Progenitor cell of endocrine pancreas (in vitro differentiated cells): ENCODE results near the gene ESYT2. TPM values are rescaled to one million over a fixed set of nuclear protein-coding genes. Genes with fewer than 3 reads are reported as not detected.
"Not testable (repeated sequence)": the region's sequence is repeated elsewhere in the genome, so short reads cannot be mapped to it uniquely, and the experiment has no call there.

ENCODE experiments used
- DNase-seq: peaks from one replicate; pipeline ENCODE4 v3.0.0; 2021; ENCODE audit warnings: low spot score; ENCODE audit not compliant: unreplicated experiment
- H3K27ac Mint-ChIP-seq: 2 replicates; pipeline ENCODE4 v1.8.0; 2021; ENCODE audit warnings: mild to moderate bottlenecking, moderate library complexity, mixed read lengths
- H3K27me3 Mint-ChIP-seq: 2 replicates; pipeline ENCODE4 v1.8.0; 2021; ENCODE audit warnings: mixed read lengths
- H3K36me3 Mint-ChIP-seq: 2 replicates; pipeline ENCODE4 v1.8.0; 2022; ENCODE audit warnings: mixed read lengths; ENCODE audit not compliant: insufficient read depth
- H3K4me1 Mint-ChIP-seq: 2 replicates; pipeline ENCODE4 v1.8.0; 2021; ENCODE audit warnings: low read depth, mixed read lengths
- H3K4me3 Mint-ChIP-seq: 2 replicates; pipeline ENCODE4 v1.8.0; 2021; ENCODE audit warnings: low read depth, mild to moderate bottlenecking, moderate library complexity, mixed read lengths
- H3K9me3 Mint-ChIP-seq: 2 replicates; pipeline ENCODE4 v1.8.0; 2021; ENCODE audit warnings: low read depth, mixed read lengths
- CTCF ChIP-seq: fragments of 200-600 bp; sonication (generic); IDR thresholded peaks from one replicate; pipeline ENCODE4 v1.5.0; 2021; ENCODE audit warnings: antibody characterized with exemption, mild to moderate bottlenecking; ENCODE audit not compliant: unreplicated experiment
- long read RNA-seq: library from polyadenylated mRNA; unstranded; transcript quantifications from one replicate; pipeline ENCODE4 v2.0.0, GENCODE V29; 2020
- total RNA-seq: library from RNA; stranded (reverse); gene quantifications from 2 replicates; pipeline ENCODE4 v1.2.1, GENCODE V29; 2021

The ESYT2 gene
- 29.4 and 30.0 TPM in 2 replicates for total RNA-seq
- long read RNA-seq, full-length matches to known transcripts = 3 of 11 reads
- long read RNA-seq, partial matches to known transcripts = 5 of 11 reads
- long read RNA-seq, other reads (novel, unspliced or antisense) = 3 of 11 reads

- Mint-ChIP-seq H3K4me1 (peaks cover 23% of the 10 kb centered on the region), H3K27me3 (peaks cover 5% of the 10 kb centered on the region), H3K9me3 (no peaks in the 10 kb centered on the region), H3K36me3 (peaks cover 2% of the 10 kb centered on the region), H3K27ac (peak within 1 kb of the TSS; percentile 98), H3K4me3 (peak within 1 kb of the TSS; percentile 89)
- TF ChIP-seq CTCF = peak; percentile 32
- peak; percentile 93 for DNase-seq
These were observed at the start of gene ESYT2 for GRCh38 chr7:158829342-158830210. Gene ESYT2 (minus strand): TSS chr7:158829509. CDS start chr7:158829418, 91 bp downstream.

GRCh38 chr7:158878151-158879079 lies 49.1 kb upstream of the ESYT2 start:
- not testable (repeated sequence) for H3K27me3 Mint-ChIP-seq, H3K4me3 Mint-ChIP-seq, H3K9me3 Mint-ChIP-seq, H3K4me1 Mint-ChIP-seq, H3K27ac Mint-ChIP-seq, DNase-seq
- H3K36me3 Mint-ChIP-seq = peaks cover 26% of the 10 kb centered on the region

- Mint-ChIP-seq H3K4me1 (no peaks in the 10 kb centered on the region), H3K36me3 (peaks cover 25% of the 10 kb centered on the region), H3K27ac (no peak overlapping the region), H3K9me3 (no peaks in the 10 kb centered on the region), H3K4me3 (no peak overlapping the region), H3K27me3 (no peaks in the 10 kb centered on the region)
- no peak for TF ChIP-seq CTCF
- DNase-seq = no peak
These were observed 47.7 kb upstream of the ESYT2 start for GRCh38 chr7:158876984-158877383.

GRCh38 chr7:158869876-158870275 lies 40.6 kb upstream of the ESYT2 start:
- Mint-ChIP-seq H3K36me3 (peaks cover 8% of the 10 kb centered on the region), H3K4me1 (peaks cover 4% of the 10 kb centered on the region), H3K27me3 (no peaks in the 10 kb centered on the region), H3K27ac (peak overlapping the region; percentile 74), H3K9me3 (no peaks in the 10 kb centered on the region), H3K4me3 (no peak overlapping the region)
- no peak for TF ChIP-seq CTCF
- no peak for DNase-seq

GRCh38 chr7:158868764-158869410 lies 39.6 kb upstream of the ESYT2 start:
- DNase-seq = no peak
- H3K4me1 Mint-ChIP-seq = peaks cover 10% of the 10 kb centered on the region
- H3K9me3 Mint-ChIP-seq = no peaks in the 10 kb centered on the region
- no peaks in the 10 kb centered on the region for H3K27me3 Mint-ChIP-seq
- no peak for TF ChIP-seq CTCF
- H3K27ac Mint-ChIP-seq = peak overlapping the region; percentile 37
- peaks cover 8% of the 10 kb centered on the region for H3K36me3 Mint-ChIP-seq
- no peak overlapping the region for H3K4me3 Mint-ChIP-seq
